CD8-positive, alpha-beta memory T cell (primary cell): ENCODE results near the gene CPOX. TPM values are rescaled to one million over a fixed set of nuclear protein-coding genes. Genes with fewer than 3 reads are reported as not detected.
A peak's percentile ranks its signal among the peaks of the same experiment; 100 is the strongest.

Experiments
- CTCF ChIA-PET: fragments of 350-600 bp; sonication (Branson Sonifier 250); formaldehyde crosslinking; loops from one replicate; lab custom pipeline; 2021; ENCODE audit warnings: antibody characterized with exemption; lab: Charles Lee
- POLR2A ChIA-PET: fragments of 350-600 bp; sonication (Branson Sonifier 250); formaldehyde crosslinking; loops from one replicate; lab custom pipeline; 2021; ENCODE audit warnings: antibody characterized with exemption; lab: Charles Lee
- DNase-seq, 5 donors: peaks; one replicate each; pipeline versions ENCODE4 v3.0.0 to v3.0.0-alpha.2; 2020 to 2022; ENCODE audit warnings: mixed read lengths in 1 of 5
- H3K27ac ChIP-seq: one replicate; pipeline ENCODE4 v1.7.0; 2013; ENCODE audit warnings: low read depth, mild to moderate bottlenecking, low read length, moderate library complexity
- H3K27me3 ChIP-seq: 2 replicates; pipeline ENCODE4 v1.7.0; 2013; ENCODE audit warnings: low read length, mild to moderate bottlenecking; ENCODE audit not compliant: insufficient read depth, poor library complexity, severe bottlenecking
- H3K36me3 ChIP-seq: 2 replicates; pipeline ENCODE4 v1.7.0; 2013; ENCODE audit warnings: mild to moderate bottlenecking, low read length, moderate library complexity; ENCODE audit not compliant: insufficient read depth
- H3K4me1 ChIP-seq: 2 replicates; pipeline ENCODE4 v1.7.0; 2013; ENCODE audit warnings: mild to moderate bottlenecking, low read length, moderate library complexity; ENCODE audit not compliant: insufficient read depth
- H3K4me3 ChIP-seq: 2 replicates; pipeline ENCODE4 v1.7.0; 2013; ENCODE audit warnings: mild to moderate bottlenecking, low read length
- H3K9me3 ChIP-seq: 2 replicates; pipeline ENCODE4 v1.7.0; 2013; ENCODE audit warnings: mild to moderate bottlenecking, low read length
- H3K27ac Mint-ChIP-seq, 8 donors: one replicate each; pipeline ENCODE4 v1.8.0; 2020 to 2021; ENCODE audit warnings: mixed read lengths in 8 of 8, mild to moderate bottlenecking in 6 of 8, inconsistent platforms in 3 of 8, moderate library complexity in 3 of 8
- H3K27me3 Mint-ChIP-seq, 2 donors: one replicate each; pipeline ENCODE4 v1.8.0; 2020 to 2021; ENCODE audit warnings: mixed read lengths in 2 of 2, mild to moderate bottlenecking in 1 of 2, moderate library complexity in 1 of 2
- H3K36me3 Mint-ChIP-seq, 3 donors: one replicate each; pipeline ENCODE4 v1.8.0; 2020 to 2021; ENCODE audit warnings: mixed read lengths in 3 of 3, inconsistent platforms in 1 of 3, mild to moderate bottlenecking in 1 of 3
- H3K4me1 Mint-ChIP-seq, 3 donors: one replicate each; pipeline ENCODE4 v1.8.0; 2020 to 2021; ENCODE audit warnings: mixed read lengths in 3 of 3, inconsistent platforms in 1 of 3, mild to moderate bottlenecking in 1 of 3
- H3K4me3 Mint-ChIP-seq, 7 donors: one replicate each; pipeline ENCODE4 v1.8.0; 2020 to 2021; ENCODE audit warnings: mixed read lengths in 7 of 7, mild to moderate bottlenecking in 6 of 7, moderate library complexity in 4 of 7, inconsistent platforms in 2 of 7
- H3K9me3 Mint-ChIP-seq, 5 donors: one replicate each; pipeline ENCODE4 v1.8.0; 2020 to 2022; ENCODE audit warnings: mixed read lengths in 5 of 5, mild to moderate bottlenecking in 3 of 5, moderate library complexity in 2 of 5, inconsistent platforms in 1 of 5
- polyA plus RNA-seq: library from polyadenylated mRNA; unstranded; fragments of 300-500 nt; fragmentation: Illumina TruSeq; gene quantifications from one replicate; pipeline ENCODE4 v1.2.3, GENCODE V29; 2021
- total RNA-seq, 2 experiments: library from RNA; stranded (reverse); gene quantifications; one replicate each; pipeline ENCODE4 v1.2.3, GENCODE V29; 2021

Gene CPOX
- total and polyA plus RNA-seq, 3 experiments from 2014 or later, result 6.4 to 79.9 (median 76.3) TPM

- H3K4me1 Mint-ChIP-seq, result peaks cover 89 to 100% (median 98%) of the 10 kb centered on the region in 3 donors
- DNase-seq, result no peak
- peak overlapping the region in 4 of 7 donors; percentile 12 to 80 (median 56) for H3K4me3 Mint-ChIP-seq
- H3K9me3 Mint-ChIP-seq, result peaks cover 0 to 2% (median 0%) of the 10 kb centered on the region in 5 donors
- H3K9me3 ChIP-seq, result no peaks in the 10 kb centered on the region
- peaks cover 64% of the 10 kb centered on the region for H3K4me1 ChIP-seq
- CTCF ChIA-PET, result interaction anchor here (1.1 to 5.9 kb wide), 7 partner anchors 10 to 221 kb away, joined by 3 to 35 read pairs (median 4); partner anchors contain the start of gene CLDND1
- no peak overlapping the region for H3K27ac ChIP-seq
- H3K36me3 Mint-ChIP-seq, result peaks cover 0 to 6% (median 3%) of the 10 kb centered on the region in 3 donors
- POLR2A ChIA-PET, result interaction anchor here (0.6 to 5.8 kb wide), 6 partner anchors 9 to 39 kb away, joined by 3 to 66 read pairs (median 8); partner anchors contain the start of genes CLDND1 and CPOX
- no peaks in the 10 kb centered on the region for H3K36me3 ChIP-seq
- no peak overlapping the region for H3K4me3 ChIP-seq
- H3K27me3 ChIP-seq, result no peaks in the 10 kb centered on the region
- H3K27me3 Mint-ChIP-seq, result no peaks in the 10 kb centered on the region
- H3K27ac Mint-ChIP-seq, result peak overlapping the region in 5 of 8 donors; percentile 17 to 95 (median 94)
These were observed 38.8 kb downstream of the CPOX start for GRCh38 chr3:98554580-98554979.

GRCh38 chr3:98553753-98554152 is 39.7 kb downstream of the CPOX start:
- H3K36me3 ChIP-seq, result no peaks in the 10 kb centered on the region
- H3K4me3 ChIP-seq, result peak overlapping the region; percentile 2
- ChIA-PET CTCF (interaction anchor here (2.8 to 5.9 kb wide), 2 partner anchors 10 to 18 kb away, joined by 9 to 35 read pairs; no protein-coding TSS in a partner anchor), POLR2A (interaction anchor here (1.6 to 5.8 kb wide), 4 partner anchors 8 to 32 kb away, joined by 3 to 66 read pairs (median 6); partner anchors contain the start of gene CLDND1)
- peaks cover 0 to 6% (median 3%) of the 10 kb centered on the region in 3 donors for H3K36me3 Mint-ChIP-seq
- H3K4me3 Mint-ChIP-seq, result peak overlapping the region in 3 of 7 donors; percentile 61 to 67 (median 63)
- no peak for DNase-seq
- no peaks in the 10 kb centered on the region for H3K27me3 Mint-ChIP-seq
- peak overlapping the region; percentile 41 to 93 (median 90) for H3K27ac Mint-ChIP-seq
- H3K9me3 ChIP-seq, result no peaks in the 10 kb centered on the region
- peak overlapping the region; percentile 22 for H3K27ac ChIP-seq
- no peaks in the 10 kb centered on the region for H3K27me3 ChIP-seq
- H3K4me1 ChIP-seq, result peaks cover 69% of the 10 kb centered on the region
- H3K9me3 Mint-ChIP-seq, result peaks cover 0 to 2% (median 0%) of the 10 kb centered on the region in 5 donors
- peaks cover 87 to 100% (median 98%) of the 10 kb centered on the region in 3 donors for H3K4me1 Mint-ChIP-seq

- H3K9me3 ChIP-seq, result no peaks in the 10 kb centered on the region
- Mint-ChIP-seq H3K27ac (peak overlapping the region; percentile 41 to 93 (median 91)), H3K27me3 (no peaks in the 10 kb centered on the region), H3K36me3 (peaks cover 0 to 6% (median 3%) of the 10 kb centered on the region in 3 donors), H3K9me3 (peaks cover 0 to 2% (median 0%) of the 10 kb centered on the region in 5 donors), H3K4me1 (peaks cover 89 to 100% (median 98%) of the 10 kb centered on the region in 3 donors), H3K4me3 (peak overlapping the region; percentile 26 to 67 (median 61))
- H3K4me1 ChIP-seq, result peaks cover 63% of the 10 kb centered on the region
- H3K4me3 ChIP-seq, result peak overlapping the region; percentile 2
- no peaks in the 10 kb centered on the region for H3K36me3 ChIP-seq
- no peaks in the 10 kb centered on the region for H3K27me3 ChIP-seq
- ChIA-PET CTCF (interaction anchor here (1.8 to 2.8 kb wide), 2 partner anchors 11 to 30 kb away, joined by 4 to 9 read pairs; partner anchors contain the start of gene CLDND1), POLR2A (interaction anchor here (0.7 to 2.0 kb wide), 6 partner anchors 9 to 42 kb away, joined by 3 to 7 read pairs (median 4); partner anchors contain the start of gene CLDND1)
- H3K27ac ChIP-seq, result peak overlapping the region; percentile 22
- no peak for DNase-seq
These were observed 40.3 kb downstream of the CPOX start for GRCh38 chr3:98553021-98553563.

GRCh38 chr3:98552232-98553020 is 41.0 kb downstream of the CPOX start:
- Mint-ChIP-seq H3K4me3 (peak overlapping the region; percentile 31 to 78 (median 61)), H3K4me1 (peaks cover 86 to 98% (median 93%) of the 10 kb centered on the region in 3 donors), H3K27ac (peak overlapping the region; percentile 41 to 93 (median 91)), H3K36me3 (peaks cover 0 to 6% (median 3%) of the 10 kb centered on the region in 3 donors), H3K27me3 (no peaks in the 10 kb centered on the region), H3K9me3 (peaks cover 0 to 2% (median 0%) of the 10 kb centered on the region in 5 donors)
- Histone ChIP-seq H3K36me3 (no peaks in the 10 kb centered on the region), H3K27me3 (no peaks in the 10 kb centered on the region), H3K4me1 (peaks cover 58% of the 10 kb centered on the region), H3K9me3 (no peaks in the 10 kb centered on the region), H3K4me3 (no peak overlapping the region), H3K27ac (peak overlapping the region; percentile 22)
- CTCF ChIA-PET, result interaction anchor here (0.6 to 2.8 kb wide), 4 partner anchors 11 to 29 kb away, joined by 3 to 9 read pairs (median 4); partner anchors contain the start of gene CLDND1
- no peak for DNase-seq
- POLR2A ChIA-PET, result interaction anchor here (0.7 to 2.0 kb wide), 8 partner anchors 10 to 41 kb away, joined by 3 to 7 read pairs (median 4); partner anchors contain the start of gene CLDND1

GRCh38 chr3:98551754-98552153 is 41.7 kb downstream of the CPOX start:
- H3K27me3 ChIP-seq, result no peaks in the 10 kb centered on the region
- H3K9me3 Mint-ChIP-seq, result peaks cover 0 to 2% (median 0%) of the 10 kb centered on the region in 5 donors
- H3K4me1 Mint-ChIP-seq, result peaks cover 79 to 93% (median 87%) of the 10 kb centered on the region in 3 donors
- no peak overlapping the region for H3K27ac ChIP-seq
- peaks cover 52% of the 10 kb centered on the region for H3K4me1 ChIP-seq
- peak overlapping the region in 6 of 7 donors; percentile 50 to 78 (median 58) for H3K4me3 Mint-ChIP-seq
- H3K27me3 Mint-ChIP-seq, result no peaks in the 10 kb centered on the region
- H3K36me3 Mint-ChIP-seq, result peaks cover 0 to 6% (median 3%) of the 10 kb centered on the region in 3 donors
- DNase-seq, result no peak
- ChIA-PET CTCF (interaction anchor here (0.6 to 2.8 kb wide), 4 partner anchors 12 to 29 kb away, joined by 3 to 9 read pairs (median 4); partner anchors contain the start of gene CLDND1), POLR2A (interaction anchor here (0.8 to 1.2 kb wide), 2 partner anchors 12 to 29 kb away, joined by 3 to 5 read pairs; partner anchors contain the start of gene CLDND1)
- H3K36me3 ChIP-seq, result no peaks in the 10 kb centered on the region
- H3K9me3 ChIP-seq, result no peaks in the 10 kb centered on the region
- peak overlapping the region; percentile 81 to 93 (median 91) for H3K27ac Mint-ChIP-seq
- no peak overlapping the region for H3K4me3 ChIP-seq

- H3K4me1 Mint-ChIP-seq, result peaks cover 76 to 91% (median 85%) of the 10 kb centered on the region in 3 donors
- H3K36me3 ChIP-seq, result no peaks in the 10 kb centered on the region
- peak overlapping the region; percentile 88 to 93 (median 91) for H3K27ac Mint-ChIP-seq
- H3K9me3 Mint-ChIP-seq, result peaks cover 0 to 2% (median 0%) of the 10 kb centered on the region in 5 donors
- H3K4me3 ChIP-seq, result no peak overlapping the region
- peaks cover 46% of the 10 kb centered on the region for H3K4me1 ChIP-seq
- H3K27me3 Mint-ChIP-seq, result no peaks in the 10 kb centered on the region
- peak overlapping the region in 2 of 7 donors; percentile 30 to 52 for H3K4me3 Mint-ChIP-seq
- no peaks in the 10 kb centered on the region for H3K27me3 ChIP-seq
- no peak overlapping the region for H3K27ac ChIP-seq
- peaks cover 0 to 6% (median 3%) of the 10 kb centered on the region in 3 donors for H3K36me3 Mint-ChIP-seq
- H3K9me3 ChIP-seq, result no peaks in the 10 kb centered on the region
- POLR2A ChIA-PET, result interaction anchor here (0.8 to 1.5 kb wide), 3 partner anchors 13 to 37 kb away, joined by 3 to 5 read pairs (median 4); partner anchors contain the start of gene CLDND1
- CTCF ChIA-PET, result interaction anchor here (1.8 kb wide), 1 partner anchor 28 kb away, joined by 4 read pairs; the partner anchor contains the start of gene CLDND1
- no peak for DNase-seq
These were observed 42.2 kb downstream of the CPOX start for GRCh38 chr3:98551236-98551635.

- peak overlapping the region; percentile 34 to 92 (median 86) for H3K27ac Mint-ChIP-seq
- Histone ChIP-seq H3K9me3 (no peaks in the 10 kb centered on the region), H3K27ac (no peak overlapping the region), H3K4me3 (no peak overlapping the region), H3K4me1 (peaks cover 42% of the 10 kb centered on the region), H3K27me3 (no peaks in the 10 kb centered on the region), H3K36me3 (no peaks in the 10 kb centered on the region)
- H3K9me3 Mint-ChIP-seq, result peaks cover 0 to 2% (median 0%) of the 10 kb centered on the region in 5 donors
- peaks cover 0 to 6% (median 3%) of the 10 kb centered on the region in 3 donors for H3K36me3 Mint-ChIP-seq
- H3K27me3 Mint-ChIP-seq, result no peaks in the 10 kb centered on the region
- ChIA-PET CTCF (no interaction called here), POLR2A (interaction anchor here (1.1 to 1.5 kb wide), 3 partner anchors 13 to 37 kb away, joined by 4 to 5 read pairs (median 4); no protein-coding TSS in a partner anchor)
- H3K4me3 Mint-ChIP-seq, result peak overlapping the region in 3 of 7 donors; percentile 11 to 30 (median 18)
- no peak for DNase-seq
- peaks cover 75 to 91% (median 85%) of the 10 kb centered on the region in 3 donors for H3K4me1 Mint-ChIP-seq
These were observed 42.6 kb downstream of the CPOX start for GRCh38 chr3:98550833-98551232.
